HFFc6 (cell line): ENCODE results near the gene POU2F1. TPM values are rescaled to one million over a fixed set of nuclear protein-coding genes. Genes with fewer than 3 reads are reported as not detected.

Experiments
- DNase-seq: peaks from one replicate; pipeline ENCODE4 v3.0.0-alpha.2; 2018
- H3K27ac Mint-ChIP-seq: 2 replicates; pipeline ENCODE4 v1.8.0; 2020; ENCODE audit warnings: mild to moderate bottlenecking, mixed read lengths
- H3K27me3 Mint-ChIP-seq: 2 replicates; pipeline ENCODE4 v1.8.0; 2021; ENCODE audit warnings: mild to moderate bottlenecking, moderate library complexity, mixed read lengths; ENCODE audit not compliant: insufficient read depth
- H3K36me3 Mint-ChIP-seq: 2 replicates; pipeline ENCODE4 v1.8.0; 2021; ENCODE audit warnings: low read depth, mixed read lengths
- H3K4me1 Mint-ChIP-seq: 2 replicates; pipeline ENCODE4 v1.8.0; 2020; ENCODE audit warnings: low read depth, mixed read lengths
- H3K4me3 Mint-ChIP-seq: 2 replicates; pipeline ENCODE4 v1.8.0; 2020; ENCODE audit warnings: mild to moderate bottlenecking, moderate library complexity, mixed read lengths
- H3K9me3 Mint-ChIP-seq: 2 replicates; pipeline ENCODE4 v1.8.0; 2020; ENCODE audit warnings: mild to moderate bottlenecking, mixed read lengths
- CTCF ChIP-seq: fragments of 200-600 bp; sonication (generic); IDR thresholded peaks from 2 replicates; pipeline ENCODE4 v1.5.0; 2021; ENCODE audit warnings: antibody characterized with exemption, mild to moderate bottlenecking
- total RNA-seq, 6 experiments: library from RNA; stranded (reverse); fragmentation: NEBNext Ultra II Directional; extraction: Animal tissue kit (Norgen Biotek cat#: 25700); gene quantifications; 2 replicates in 1 of 6; 3 replicates in 5 of 6; pipeline ENCODE4 v1.2.3, GENCODE V29; 2021

POU2F1 gene
- total RNA-seq, 6 experiments from 2014 or later, result 3.4 to 6.6 (median 4.4) TPM

GRCh38 chr1:167206166-167206835 lies 14.4 kb upstream of the POU2F1 start:
- no peak overlapping the region for H3K27ac Mint-ChIP-seq

GRCh38 chr1:167207940-167208623 lies 12.6 kb upstream of the POU2F1 start:
- Mint-ChIP-seq H3K4me1 (no peaks in the 10 kb centered on the region; the same call in 1 of the 2 replicates), H3K27me3 (peaks cover 21% of the 10 kb centered on the region), H3K9me3 (no peaks in the 10 kb centered on the region), H3K36me3 (no peaks in the 10 kb centered on the region), H3K27ac (no peak overlapping the region), H3K4me3 (no peak overlapping the region)
- peak; percentile 57; the same call in 1 of the 2 replicates for TF ChIP-seq CTCF
- no peak for DNase-seq

More at GRCh38 chr1:167206166-167206835, 14.4 kb upstream of the POU2F1 start:
- Mint-ChIP-seq H3K4me1 (no peaks in the 10 kb centered on the region; the same call in 1 of the 2 replicates), H3K9me3 (no peaks in the 10 kb centered on the region), H3K27me3 (peaks cover 13% of the 10 kb centered on the region), H3K36me3 (no peaks in the 10 kb centered on the region), H3K4me3 (no peak overlapping the region)
- no peak for TF ChIP-seq CTCF
- DNase-seq, result no peak

DNA sequence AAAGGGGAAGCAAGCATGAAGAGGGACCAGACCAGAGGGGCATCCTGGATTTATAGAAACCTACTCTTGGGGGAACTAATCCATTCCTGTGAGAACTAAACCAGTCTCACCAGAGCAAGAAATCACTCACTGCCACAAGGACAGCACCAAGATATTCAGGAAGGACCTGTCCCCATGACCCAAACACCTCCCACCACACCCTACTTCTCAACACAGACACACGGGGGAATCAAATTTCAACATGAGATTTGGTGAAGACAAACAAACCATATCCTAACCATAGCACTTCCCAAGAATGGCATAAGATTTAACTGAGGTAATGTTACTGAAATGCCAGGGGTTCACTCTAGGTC lies 12.1 kb upstream of the POU2F1 start:
- no peaks in the 10 kb centered on the region for H3K9me3 Mint-ChIP-seq
- H3K4me1 Mint-ChIP-seq, result no peaks in the 10 kb centered on the region; the same call in 1 of the 2 replicates
- peak; percentile 14; the same call in 1 of the 2 replicates for TF ChIP-seq CTCF
- no peak overlapping the region for H3K4me3 Mint-ChIP-seq
- no peak for DNase-seq
- no peaks in the 10 kb centered on the region for H3K36me3 Mint-ChIP-seq
- H3K27me3 Mint-ChIP-seq, result peaks cover 21% of the 10 kb centered on the region
- H3K27ac Mint-ChIP-seq, result no peak overlapping the region

- H3K4me1 Mint-ChIP-seq, result no peaks in the 10 kb centered on the region; the same call in 1 of the 2 replicates
- H3K4me3 Mint-ChIP-seq, result no peak overlapping the region
- H3K9me3 Mint-ChIP-seq, result no peaks in the 10 kb centered on the region
- no peak overlapping the region for H3K27ac Mint-ChIP-seq
- peaks cover 24% of the 10 kb centered on the region for H3K27me3 Mint-ChIP-seq
- no peaks in the 10 kb centered on the region for H3K36me3 Mint-ChIP-seq
- no peak for DNase-seq
- no peak for TF ChIP-seq CTCF
Observed at GRCh38 chr1:167209044-167209443, 11.6 kb upstream of the POU2F1 start.

- peaks cover 32% of the 10 kb centered on the region for H3K27me3 Mint-ChIP-seq
- no peaks in the 10 kb centered on the region; the same call in 1 of the 2 replicates for H3K4me1 Mint-ChIP-seq
- H3K27ac Mint-ChIP-seq, result no peak overlapping the region
- no peak for DNase-seq
- TF ChIP-seq CTCF, result no peak
- no peaks in the 10 kb centered on the region for H3K9me3 Mint-ChIP-seq
- H3K4me3 Mint-ChIP-seq, result no peak overlapping the region; the same call in 1 of the 2 replicates
- H3K36me3 Mint-ChIP-seq, result no peaks in the 10 kb centered on the region
Observed at GRCh38 chr1:167210966-167211674, 9.6 kb upstream of the POU2F1 start.
